H1 (cell line): Measurements from ENCODE around the gene SSC5D. TPM values are rescaled to one million over a fixed set of nuclear protein-coding genes. Genes with fewer than 3 reads are reported as not detected.

ENCODE experiments used
- CTCF ChIA-PET: fragments of 300-600 bp; sonication (Branson Sonifier 250); formaldehyde crosslinking; loops from one replicate; lab custom pipeline; 2021; ENCODE audit not compliant: partially characterized antibody; lab: Charles Lee
- POLR2A ChIA-PET: fragments of 300-600 bp; sonication (Branson Sonifier 250); formaldehyde crosslinking; loops from one replicate; lab custom pipeline; 2021; ENCODE audit warnings: inconsistent platforms; ENCODE audit not compliant: partially characterized antibody; lab: Charles Lee
- DNase-seq, 2 experiments: peaks; one replicate each; pipeline versions ENCODE4 v3.0.0 to v3.0.0-alpha.2; 2010 to 2022; ENCODE audit warnings: low spot score in 2 of 2, low read depth in 1 of 2, mixed read lengths in 1 of 2
- FAIRE-seq: peaks from 2 replicates; lab custom pipeline; 2011; peaks lifted over from hg19 to GRCh38; lab: Jason Lieb, UNC
- H2AFZ ChIP-seq: 2 replicates; pipeline ENCODE4 v1.8.1; 2012; ENCODE audit warnings: low read length, inconsistent platforms
- H2AK5ac ChIP-seq: 2 replicates; pipeline ENCODE4 v1.6.1; 2013; ENCODE audit warnings: low read depth, low read length
- H2BK120ac ChIP-seq: replicated peaks from 2 replicates; pipeline ENCODE3; 2013; ENCODE audit warnings: low read depth, low read length, inconsistent platforms
- H2BK12ac ChIP-seq: 2 replicates; pipeline ENCODE4 v1.6.1; 2013; ENCODE audit warnings: low read depth, low read length
- H2BK15ac ChIP-seq: 2 replicates; pipeline ENCODE4 v1.6.1; 2013; ENCODE audit warnings: low read length
- H2BK20ac ChIP-seq: 2 replicates; pipeline ENCODE4 v1.6.1; 2013; ENCODE audit warnings: low read length
- H2BK5ac ChIP-seq: 2 replicates; pipeline ENCODE4 v1.6.1; 2013; ENCODE audit warnings: low read depth, low read length
- H3K14ac ChIP-seq: 2 replicates; pipeline ENCODE4 v1.6.1; 2013; ENCODE audit warnings: inconsistent platforms; ENCODE audit not compliant: insufficient read length
- H3K18ac ChIP-seq: 2 replicates; pipeline ENCODE4 v1.6.1; 2013; ENCODE audit warnings: low read length; ENCODE audit errors: extremely low read depth
- H3K23ac ChIP-seq: 2 replicates; pipeline ENCODE4 v1.6.1; 2013; ENCODE audit warnings: inconsistent platforms; ENCODE audit not compliant: insufficient read length
- H3K23me2 ChIP-seq: 2 replicates; pipeline ENCODE4 v1.6.1; 2013; ENCODE audit warnings: low read depth, low read length
- H3K27ac ChIP-seq: 2 replicates; pipeline ENCODE4 v1.6.1; 2011; ENCODE audit warnings: low read depth, low read length, inconsistent platforms
- H3K27me3 ChIP-seq, 4 experiments: replicated peaks in 1 of 4; 1 replicate in 1 of 4; 2 replicates in 3 of 4; pipeline versions ENCODE4 v1.6.1 to v1.8.1; 2011 to 2013; ENCODE audit warnings: low read length in 3 of 4, mild to moderate bottlenecking in 3 of 4, inconsistent platforms in 2 of 4, mixed read lengths in 2 of 4, moderate library complexity in 1 of 4; ENCODE audit not compliant: control insufficient read depth in 3 of 4, insufficient read depth in 3 of 4; ENCODE audit errors: extremely low read depth in 1 of 4
- H3K36me3 ChIP-seq, 4 experiments: 2 replicates each; pipeline versions ENCODE4 v1.6.1 to v1.8.1; 2011 to 2013; ENCODE audit warnings: mild to moderate bottlenecking in 4 of 4, low read length in 3 of 4, moderate library complexity in 2 of 4, control low read depth in 1 of 4, inconsistent platforms in 1 of 4; ENCODE audit not compliant: insufficient read depth in 4 of 4, control insufficient read depth in 2 of 4
- H3K4ac ChIP-seq: replicated peaks from 2 replicates; pipeline ENCODE3; 2013; ENCODE audit warnings: low read length, low read depth, mixed read lengths, inconsistent platforms; ENCODE audit not compliant: insufficient read length
- H3K4me1 ChIP-seq, 4 experiments: replicated peaks in 1 of 4; 1 replicate in 1 of 4; 2 replicates in 3 of 4; pipeline versions ENCODE4 v1.6.1 to v1.8.1; 2011 to 2013; ENCODE audit warnings: low read length in 3 of 4, inconsistent platforms in 2 of 4, mixed read lengths in 1 of 4; ENCODE audit not compliant: insufficient read depth in 4 of 4, control insufficient read depth in 3 of 4
- H3K4me2 ChIP-seq, 2 experiments: 2 replicates each; pipeline versions ENCODE4 v1.6.1 to v1.8.1; 2011 to 2013; ENCODE audit warnings: low read depth in 2 of 2, low read length in 2 of 2, control low read depth in 1 of 2, inconsistent platforms in 1 of 2, mild to moderate bottlenecking in 1 of 2; ENCODE audit not compliant: insufficient read depth in 1 of 2
- H3K4me3 ChIP-seq, 4 experiments: fragments of 200-600, 300-600 bp in 1 of 4; sonication (generic), shearing (Covaris generic), sonication (Bioruptor Twin) in 1 of 4; 2 replicates each; pipeline versions ENCODE4 v1.5.1 to v1.8.1; 2011 to 2016; ENCODE audit warnings: low read length in 4 of 4, low read depth in 3 of 4, control low read depth in 2 of 4, inconsistent platforms in 2 of 4, mild to moderate bottlenecking in 2 of 4, mixed read lengths in 1 of 4, moderate library complexity in 1 of 4; ENCODE audit not compliant: insufficient read depth in 2 of 4; ENCODE audit errors: extremely low read depth in 1 of 4
- H3K56ac ChIP-seq: replicated peaks from 2 replicates; pipeline ENCODE3; 2013; ENCODE audit warnings: low read depth, mild to moderate bottlenecking, mixed read lengths, low read length, inconsistent platforms; ENCODE audit not compliant: insufficient read length
- H3K79me1 ChIP-seq: 2 replicates; pipeline ENCODE4 v1.6.1; 2013; ENCODE audit warnings: low read depth, low read length, control low read depth
- H3K79me2 ChIP-seq, 2 experiments: 2 replicates each; pipeline versions ENCODE4 v1.6.1 to v1.8.1; 2012 to 2013; ENCODE audit warnings: low read length in 2 of 2, mild to moderate bottlenecking in 2 of 2, inconsistent platforms in 1 of 2; ENCODE audit not compliant: insufficient read depth in 2 of 2, control insufficient read depth in 1 of 2
- H3K9ac ChIP-seq, 4 experiments: replicated peaks in 1 of 4; 1 replicate in 1 of 4; 2 replicates in 3 of 4; pipeline versions ENCODE4 v1.6.1 to v1.8.1; 2011 to 2013; ENCODE audit warnings: low read depth in 3 of 4, low read length in 3 of 4, control low read depth in 2 of 4, mild to moderate bottlenecking in 2 of 4, moderate library complexity in 2 of 4, inconsistent platforms in 1 of 4; ENCODE audit errors: extremely low read depth in 1 of 4
- H3K9me3 ChIP-seq, 2 experiments: 2 replicates each; pipeline versions ENCODE4 v1.6.1 to v1.8.1; 2012 to 2013; ENCODE audit warnings: mild to moderate bottlenecking in 2 of 2, moderate library complexity in 2 of 2, control low read depth in 1 of 2, inconsistent platforms in 1 of 2, low read depth in 1 of 2, low read length in 1 of 2, mixed read lengths in 1 of 2; ENCODE audit not compliant: insufficient read depth in 2 of 2
- H4K20me1 ChIP-seq, 2 experiments: replicated peaks in 1 of 2; 2 replicates each; pipeline versions ENCODE3 to v1.8.1; 2011 to 2013; ENCODE audit warnings: inconsistent platforms in 2 of 2, low read length in 2 of 2, mild to moderate bottlenecking in 1 of 2; ENCODE audit not compliant: insufficient read depth in 2 of 2, control insufficient read depth in 1 of 2
- H4K5ac ChIP-seq: 2 replicates; pipeline ENCODE4 v1.6.1; 2013; ENCODE audit warnings: low read length, low read depth, mixed read lengths, inconsistent platforms; ENCODE audit not compliant: insufficient read length
- H4K8ac ChIP-seq: 2 replicates; pipeline ENCODE4 v1.8.0; 2013; ENCODE audit warnings: mild to moderate bottlenecking, moderate library complexity, low read length, inconsistent platforms; ENCODE audit not compliant: insufficient read depth; ENCODE audit errors: extremely low read depth
- H4K91ac ChIP-seq: replicated peaks from 2 replicates; pipeline ENCODE3; 2013; ENCODE audit warnings: low read length, mixed read lengths, inconsistent platforms; ENCODE audit not compliant: insufficient read length
- CBX8 ChIP-seq: fragments of 300-800, 300-1000 bp; sonication (generic); IDR thresholded peaks from 2 replicates; pipeline ENCODE4 v1.7.1; 2016; ENCODE audit warnings: low read depth, low read length, borderline replicate concordance
- CHD1 ChIP-seq: IDR thresholded peaks from 2 replicates; pipeline ENCODE4 v1.6.1; 2012; ENCODE audit warnings: low read depth, low read length, improper control_type of control experiment
- E2F6 ChIP-seq: IDR thresholded peaks from 2 replicates; pipeline ENCODE4 v1.6.1; 2012; ENCODE audit warnings: inconsistent platforms
- HDAC2 ChIP-seq, 2 experiments: fragments of 300-600 bp in 1 of 2; sonication (generic) in 1 of 2; IDR thresholded peaks; 2 replicates each; pipeline ENCODE4 v1.6.1; 2011 to 2012; ENCODE audit warnings: low read depth in 2 of 2, low read length in 2 of 2, mild to moderate bottlenecking in 2 of 2, moderate library complexity in 2 of 2, borderline replicate concordance in 1 of 2, inconsistent platforms in 1 of 2
- NANOG ChIP-seq: IDR thresholded peaks from 2 replicates; pipeline ENCODE4 v1.6.1; 2011; ENCODE audit warnings: low read length, low read depth, mild to moderate bottlenecking, inconsistent platforms; ENCODE audit not compliant: insufficient read depth, poor library complexity, severe bottlenecking
- NRF1 ChIP-seq: IDR thresholded peaks from 2 replicates; pipeline ENCODE4 v1.6.1; 2011; ENCODE audit warnings: mild to moderate bottlenecking, low read depth, low read length, improper control_type of control experiment
- RAD21 ChIP-seq, 2 experiments: IDR thresholded peaks in 1 of 2; conservative IDR thresholded peaks in 1 of 2; 2 replicates each; pipeline ENCODE4 v1.6.1; 2011; ENCODE audit warnings: low read depth in 2 of 2, low read length in 2 of 2, improper control_type of control experiment in 1 of 2, inconsistent platforms in 1 of 2, mild to moderate bottlenecking in 1 of 2, moderate library complexity in 1 of 2
- SRF ChIP-seq: IDR thresholded peaks from 2 replicates; pipeline ENCODE4 v1.6.1; 2011; ENCODE audit warnings: mild to moderate bottlenecking, low read depth, low read length, moderate library complexity
- SUZ12 ChIP-seq: fragments of 200-600 bp; sonication (generic); IDR thresholded peaks from 2 replicates; pipeline ENCODE4 v1.6.1; 2012; ENCODE audit warnings: mild to moderate bottlenecking, inconsistent platforms, low read length, moderate library complexity, mixed read lengths
- WGBS, 2 experiments: shearing (Covaris generic) in 1 of 2; methylation state at CpG; one replicate each; pipeline versions ENCODE4 v1.1.6 to v1.1.7; 2013 to 2015; ENCODE audit warnings: low lambda C conversion rate in 2 of 2, mixed read lengths in 2 of 2, inconsistent platforms in 1 of 2, low coverage in 1 of 2, missing lambda C conversion rate in 1 of 2; ENCODE audit not compliant: insufficient replicate concordance in 2 of 2, insufficient coverage in 1 of 2, insufficient read length in 1 of 2; ENCODE audit errors: extremely low coverage in 1 of 2, missing lambda C conversion rate in 1 of 2; 5-methylcytosine and 5-hydroxymethylcytosine counted together
- polyA plus RNA-seq, 7 experiments: library from polyadenylated mRNA; depleted of rRNA in 3 of 7; stranded (reverse) in 5 of 7; unstranded in 2 of 7; fragments of >200 nt in 5 of 7; fragments of 200-250 nt in 2 of 7; gene quantifications; 1 replicate in 5 of 7; 2 replicates in 1 of 7; 4 replicates in 1 of 7; pipeline versions ENCODE4 v1.2.1 to v1.2.3, GENCODE V29; 2011 to 2013; ENCODE audit warnings: missing spikeins in 2 of 7, mixed read lengths in 2 of 7
- total RNA-seq: library from RNA; stranded (reverse); fragmentation: NEBNext Ultra II Directional; extraction: Animal tissue kit (Norgen Biotek cat#: 25700); gene quantifications from 2 replicates; pipeline ENCODE4 v1.2.1, GENCODE V29; 2021

The SSC5D gene
- total and polyA plus RNA-seq, 2 of the 8 experiments (the other 6 are each of a cell fraction or from before 2014, with no cell fraction given), result 0.39 to 1.7 TPM

- Histone ChIP-seq H3K36me3 (0 out of 8 replicates have a peak, but pooled peaks cover 0 to under 1% (median 0%) of the 10 kb centered on the region in 4 experiments), H2BK120ac (no peak within 1 kb of the TSS), H2AFZ (no peak within 1 kb of the TSS), H3K56ac (no peak within 1 kb of the TSS), H3K18ac (peak within 1 kb of the TSS; percentile 78), H2BK15ac (no peak within 1 kb of the TSS), H2BK12ac (peak within 1 kb of the TSS; percentile 12; the same call in 1 of the 2 replicates), H3K4ac (peak within 1 kb of the TSS; percentile 40), H3K9ac (peak within 1 kb of the TSS in 3 of 4 experiments; percentile 59 to 86 (median 62); a peak in 6 of 7 replicates), H4K5ac (peak within 1 kb of the TSS; percentile 73), H3K14ac (no peak within 1 kb of the TSS), H3K27me3 (no peaks in the 10 kb centered on the region; a peak in 1 of 7 replicates), H3K9me3 (no peaks in the 10 kb centered on the region), H3K23ac (no peak within 1 kb of the TSS), H3K4me2 (peak within 1 kb of the TSS; percentile 61 to 64), H3K79me1 (peaks cover 13% of the 10 kb centered on the region), H2BK20ac (peak within 1 kb of the TSS; percentile 72; the same call in 1 of the 2 replicates), H3K27ac (peak within 1 kb of the TSS; percentile 55; the same call in 1 of the 2 replicates), H4K20me1 (peaks cover 2 to 4% of the 10 kb centered on the region in 2 experiments), H2AK5ac (no peak within 1 kb of the TSS), H4K8ac (peak within 1 kb of the TSS; percentile 22), H3K4me3 (peak within 1 kb of the TSS; percentile 58 to 81 (median 74)), H3K79me2 (peaks cover 0 to 13% of the 10 kb centered on the region in 2 experiments; a peak in 2 of 4 replicates), H3K23me2 (peaks cover 1% of the 10 kb centered on the region; the same call in 1 of the 2 replicates), H3K4me1 (peaks cover 3 to 25% (median 16%) of the 10 kb centered on the region in 4 experiments), H4K91ac (peak within 1 kb of the TSS; percentile 9), H2BK5ac (peak within 1 kb of the TSS; percentile 95; the same call in 1 of the 2 replicates)
- WGBS, 2 experiments, result 1% methylated on average over 49 of the region's 54 CpGs; no CpG with 5 or more reads in 1 of the 2 experiments
- peak; percentile 100 for DNase-seq
- peak; percentile 84 for FAIRE-seq
- POLR2A ChIA-PET, result interaction anchor here (0.5 to 1.5 kb wide), 7 partner anchors 8 to 112 kb away, joined by 3 to 5 read pairs (median 3); partner anchors contain the start of genes UBE2S and ZNF628
- CTCF ChIA-PET, result interaction anchor here (0.7 to 1.7 kb wide), 3 partner anchors 43 to 301 kb away, joined by 3 to 7 read pairs (median 3); no protein-coding TSS in a partner anchor
- TF ChIP-seq SUZ12, result no peak
- peak; percentile 71 for TF ChIP-seq E2F6
- no peak for TF ChIP-seq NRF1
- TF ChIP-seq CHD1, result no peak
- no peak for TF ChIP-seq CBX8
- no peak for TF ChIP-seq RAD21 (IDR thresholded peaks at IDR 0.05 in 1 of 2, conservative IDR thresholded peaks at IDR 0.05 in 1 of 2; ENCODE audit: low read depth in 2 of 2, low read length in 2 of 2)
- no peak for TF ChIP-seq SRF
- TF ChIP-seq NANOG, result no peak
- TF ChIP-seq HDAC2 (IDR thresholded peaks at IDR 0.05; ENCODE audit: borderline replicate concordance in 1 of 2, low read depth in 2 of 2, low read length in 2 of 2), result peak in 1 of 2 experiments; percentile 99; a peak in 2 of 4 replicates
These were observed 26.8 kb upstream of the SSC5D start, which contains the start of gene ISOC2 for GRCh38 chr19:55461259-55461973. Gene ISOC2, minus strand, starts transcription at chr19:55461642. Its CDS starts 5,156 bp downstream, at chr19:55456486.
